Thoracic aorta (tissue), 2 donors: ENCODE results near the gene KAT6B. TPM values are rescaled to one million over a fixed set of nuclear protein-coding genes. Genes with fewer than 3 reads are reported as not detected.

Experiments used
- ATAC-seq: fragments of 150-250 bp; one replicate; pipeline ENCODE4 v1.8.0; 2017; ENCODE audit warnings: low read depth; ENCODE audit not compliant: insufficient number of reproducible peaks, low FRiP score
- DNase-seq: peaks from one replicate; pipeline ENCODE4 v3.0.0-alpha.2; 2020; ENCODE audit warnings: low spot score
- H3K27ac ChIP-seq, 2 donors: fragments of 200-600 bp; sonication (generic); 1 replicate in 1 of 2; 2 replicates in 1 of 2; pipeline ENCODE4 v1.5.1; 2016; ENCODE audit warnings: mild to moderate bottlenecking in 2 of 2, moderate library complexity in 2 of 2
- H3K27me3 ChIP-seq: fragments of 200-600 bp; sonication (generic); replicated peaks from 2 replicates; pipeline ENCODE4 v1.6.0; 2016; ENCODE audit warnings: mild to moderate bottlenecking; ENCODE audit not compliant: insufficient read depth
- H3K36me3 ChIP-seq: fragments of 200-600 bp; sonication (generic); one replicate; pipeline ENCODE4 v1.5.1; 2016
- H3K4me1 ChIP-seq, 2 donors: fragments of 200-600 bp; sonication (generic); 1 replicate in 1 of 2; 2 replicates in 1 of 2; pipeline versions ENCODE4 v1.5.1 to v1.6.0; 2016; ENCODE audit warnings: low read depth in 2 of 2, mild to moderate bottlenecking in 1 of 2; ENCODE audit not compliant: control insufficient read depth in 1 of 2
- H3K4me3 ChIP-seq: fragments of 200-600 bp; sonication (generic); 2 replicates; pipeline ENCODE4 v1.5.1; 2016; ENCODE audit warnings: mild to moderate bottlenecking
- H3K9me3 ChIP-seq: fragments of 200-600 bp; sonication (generic); 2 replicates; pipeline ENCODE4 v1.5.1; 2016
- CTCF ChIP-seq: fragments of 200-600 bp; sonication (generic); IDR thresholded peaks from one replicate; pipeline ENCODE4 v1.5.1; 2019; ENCODE audit warnings: antibody characterized with exemption
- total RNA-seq, 2 donors: library from RNA; depleted of rRNA; stranded (reverse); fragments of >200 nt; gene quantifications; one replicate each; pipeline versions ENCODE4 v1.1.0 to v1.2.3, GENCODE V29; 2016

Gene KAT6B
- total RNA-seq, 2 donors from 2014 or later, result 38.4 to 46.9 TPM

GRCh38 chr10:74901301-74901700, 74.9 kb downstream of the KAT6B start:
- Histone ChIP-seq H3K27me3 (no peaks in the 10 kb centered on the region), H3K9me3 (no peaks in the 10 kb centered on the region), H3K36me3 (no peaks in the 10 kb centered on the region), H3K4me1 (peaks cover 0 to 17% of the 10 kb centered on the region in 2 donors), H3K4me3 (no peak overlapping the region), H3K27ac (no peak overlapping the region)
- TF ChIP-seq CTCF, result no peak
- DNase-seq (no peak), ATAC-seq (no peak)

DNA sequence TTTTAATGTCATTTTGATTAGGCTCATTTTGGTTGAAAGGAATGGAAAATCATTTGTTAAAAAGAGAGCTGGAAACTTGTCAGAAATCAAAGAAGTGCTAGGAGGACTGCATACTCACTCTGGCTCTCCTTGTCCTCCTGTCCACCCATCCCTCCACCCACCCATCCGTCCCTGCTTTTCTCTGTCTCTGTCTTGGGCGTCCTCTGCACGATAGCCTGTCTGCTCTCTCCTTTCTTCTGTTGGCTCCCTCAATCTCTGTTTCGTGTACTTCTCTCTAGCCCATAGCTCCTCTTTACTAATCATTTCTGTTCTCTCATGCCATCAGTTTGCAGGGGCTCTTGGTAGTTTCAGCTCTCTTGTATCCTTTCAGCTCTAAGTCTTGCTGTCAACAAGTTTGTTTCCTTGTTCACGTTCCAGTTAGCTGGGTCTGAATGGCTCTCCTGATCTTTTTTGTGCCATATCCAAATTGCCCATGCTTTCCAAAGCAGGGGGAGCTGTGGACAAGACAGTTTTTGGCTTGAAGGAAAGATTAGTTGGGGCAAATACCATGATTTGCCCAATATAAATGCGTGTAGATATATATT, 75.6 kb downstream of the KAT6B start:
- no peak for ATAC-seq
- Histone ChIP-seq H3K36me3 (no peaks in the 10 kb centered on the region), H3K27me3 (no peaks in the 10 kb centered on the region), H3K4me1 (peaks cover 0 to 14% of the 10 kb centered on the region in 2 donors), H3K4me3 (no peak overlapping the region), H3K9me3 (no peaks in the 10 kb centered on the region), H3K27ac (no peak overlapping the region)
- no peak for DNase-seq
- no peak for TF ChIP-seq CTCF

DNA sequence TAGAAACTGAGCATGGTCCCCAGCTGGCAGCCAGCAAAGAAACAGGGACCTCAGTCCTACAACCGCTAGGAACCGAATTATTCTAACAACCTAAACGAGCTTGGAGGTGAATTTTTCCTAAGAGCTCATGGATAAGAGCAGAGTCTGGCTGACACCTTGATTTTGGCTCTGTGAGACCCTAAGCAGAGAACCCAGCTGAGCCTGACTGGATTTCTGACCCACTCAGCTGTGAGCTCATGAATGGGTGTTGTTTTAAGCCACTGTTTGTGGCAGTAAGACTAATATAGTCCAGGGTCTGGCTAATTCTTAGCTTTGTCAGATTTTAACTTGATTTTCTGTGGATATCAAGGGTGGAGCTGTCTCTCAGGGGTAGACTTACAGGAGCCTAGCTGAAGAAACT, 77.1 kb downstream of the KAT6B start:
- no peaks in the 10 kb centered on the region for H3K9me3 ChIP-seq
- H3K36me3 ChIP-seq, result no peaks in the 10 kb centered on the region
- no peak overlapping the region for H3K4me3 ChIP-seq
- H3K27me3 ChIP-seq, result no peaks in the 10 kb centered on the region
- no peak for TF ChIP-seq CTCF
- peaks cover 0 to 4% of the 10 kb centered on the region in 2 donors for H3K4me1 ChIP-seq
- no peak overlapping the region for H3K27ac ChIP-seq
- no peak for DNase-seq
- ATAC-seq, result no peak

GRCh38 chr10:74906611-74907198, 80.3 kb downstream of the KAT6B start:
- H3K9me3 ChIP-seq, result no peaks in the 10 kb centered on the region
- ATAC-seq (no peak), DNase-seq (no peak)
- no peaks in the 10 kb centered on the region for H3K36me3 ChIP-seq
- H3K27me3 ChIP-seq, result no peaks in the 10 kb centered on the region
- no peak for TF ChIP-seq CTCF
- H3K4me1 ChIP-seq, result peaks cover 0 to 4% of the 10 kb centered on the region in 2 donors
- no peak overlapping the region for H3K4me3 ChIP-seq
- H3K27ac ChIP-seq, result no peak overlapping the region

- DNase-seq (no peak), ATAC-seq (no peak)
- no peak overlapping the region for H3K4me3 ChIP-seq
- no peaks in the 10 kb centered on the region for H3K27me3 ChIP-seq
- H3K9me3 ChIP-seq, result no peaks in the 10 kb centered on the region
- peaks cover 4 to 7% of the 10 kb centered on the region in 2 donors for H3K4me1 ChIP-seq
- no peaks in the 10 kb centered on the region for H3K36me3 ChIP-seq
- H3K27ac ChIP-seq, result no peak overlapping the region
- TF ChIP-seq CTCF, result no peak
Observed at GRCh38 chr10:74909670-74910069, 83.3 kb downstream of the KAT6B start.
